ENCODE results near the gene CTXN1. TPM values are rescaled to one million over a fixed set of nuclear protein-coding genes. Genes with fewer than 3 reads are reported as not detected.

Gene CTXN1
- total RNA-seq, 2 donors from 2014 or later = 0.78 TPM; not detected in 1

- no peaks in the 10 kb centered on the region for H3K9me3 Mint-ChIP-seq
- DNase-seq (ENCODE audit: low spot score in 2 of 2) (no peak), ATAC-seq (no peak)
- H3K27ac Mint-ChIP-seq = no peak overlapping the region
- H3K36me3 Mint-ChIP-seq = peaks cover 0 to 5% of the 10 kb centered on the region in 2 donors
Observed at GRCh38 chr19:7912697-7913564, 13.0 kb downstream of the CTXN1 start.

DNA sequence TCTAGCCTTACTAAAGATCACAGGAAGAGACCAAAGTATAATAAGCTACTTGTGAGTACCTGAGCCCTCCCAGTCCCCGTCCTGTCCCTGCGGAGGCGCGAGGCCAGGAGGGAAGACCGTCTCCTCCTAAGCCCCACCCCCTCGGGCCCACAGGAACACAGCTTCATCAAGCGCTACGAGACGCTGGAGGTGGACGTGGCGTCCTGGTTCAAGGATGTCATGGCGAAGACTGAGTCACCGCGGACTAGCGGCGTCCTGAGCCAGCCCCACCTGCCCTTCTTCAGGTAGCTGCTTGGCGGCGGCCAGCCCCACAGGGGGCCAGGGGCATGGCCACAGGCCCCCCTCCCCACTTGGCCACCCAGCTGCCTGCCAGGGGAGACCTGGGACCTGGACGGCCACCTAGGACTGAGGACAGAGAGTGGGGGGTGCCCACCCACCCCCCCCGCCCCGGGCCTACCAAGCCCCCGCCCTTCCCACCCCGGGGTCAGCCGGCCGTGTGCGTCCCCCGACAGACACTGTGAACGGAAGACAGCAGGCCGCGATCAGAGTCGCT is 13.7 kb downstream of the CTXN1 start:
- DNase-seq (ENCODE audit: low spot score in 2 of 2) (no peak), ATAC-seq (no peak)
- no peak overlapping the region for H3K27ac Mint-ChIP-seq
- H3K9me3 Mint-ChIP-seq = no peaks in the 10 kb centered on the region
- peaks cover 0 to 5% of the 10 kb centered on the region in 2 donors for H3K36me3 Mint-ChIP-seq

- peak overlapping the region in 1 of 2 donors; percentile 72 for H3K27ac Mint-ChIP-seq
- ATAC-seq (no peak), DNase-seq (ENCODE audit: low spot score in 2 of 2) (no peak)
- peaks cover 0 to 5% of the 10 kb centered on the region in 2 donors for H3K36me3 Mint-ChIP-seq
- H3K9me3 Mint-ChIP-seq = no peaks in the 10 kb centered on the region
Observed at GRCh38 chr19:7911508-7912143, 14.3 kb downstream of the CTXN1 start.

- ATAC-seq (no peak), DNase-seq (ENCODE audit: low spot score in 2 of 2) (no peak)
- H3K9me3 Mint-ChIP-seq = no peaks in the 10 kb centered on the region
- H3K36me3 Mint-ChIP-seq = peaks cover 0 to 5% of the 10 kb centered on the region in 2 donors
- H3K27ac Mint-ChIP-seq = no peak overlapping the region
Observed at GRCh38 chr19:7910321-7911161, 15.4 kb downstream of the CTXN1 start.

DNA sequence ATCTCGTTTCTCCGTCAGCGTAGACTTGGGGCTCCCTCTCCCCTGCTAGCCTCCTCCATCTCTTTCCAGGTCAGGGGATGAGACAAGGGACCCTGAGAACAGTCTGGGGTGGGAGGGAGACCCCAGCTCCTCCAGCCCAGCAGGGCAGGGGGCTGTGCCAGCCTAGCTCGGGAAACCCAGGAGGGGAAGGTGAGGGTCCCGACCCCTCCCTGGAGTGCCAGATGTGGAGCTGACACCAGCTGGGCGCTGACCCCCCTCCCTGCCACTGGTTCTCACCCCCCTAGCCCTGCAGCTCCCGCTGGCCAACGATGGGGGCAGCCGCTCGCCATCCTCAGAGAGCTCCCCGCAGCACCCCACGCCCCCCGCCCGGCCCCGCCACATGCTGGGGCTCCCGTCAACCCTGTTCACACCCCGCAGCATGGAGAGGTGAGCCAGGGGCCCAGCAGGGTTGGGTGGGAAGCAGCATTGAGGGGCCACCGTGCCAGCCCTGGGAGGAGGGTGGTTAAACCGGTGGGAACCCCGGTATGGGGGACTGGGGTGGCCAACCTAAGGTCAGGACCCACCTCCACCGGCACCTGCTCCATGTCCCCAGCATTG is 16.4 kb downstream of the CTXN1 start:
- Mint-ChIP-seq H3K36me3 (peaks cover 8 to 12% of the 10 kb centered on the region in 2 donors), H3K9me3 (no peaks in the 10 kb centered on the region), H3K27ac (no peak overlapping the region)
- ATAC-seq = no peak
- no peak for DNase-seq (ENCODE audit: low spot score in 2 of 2)

DNA sequence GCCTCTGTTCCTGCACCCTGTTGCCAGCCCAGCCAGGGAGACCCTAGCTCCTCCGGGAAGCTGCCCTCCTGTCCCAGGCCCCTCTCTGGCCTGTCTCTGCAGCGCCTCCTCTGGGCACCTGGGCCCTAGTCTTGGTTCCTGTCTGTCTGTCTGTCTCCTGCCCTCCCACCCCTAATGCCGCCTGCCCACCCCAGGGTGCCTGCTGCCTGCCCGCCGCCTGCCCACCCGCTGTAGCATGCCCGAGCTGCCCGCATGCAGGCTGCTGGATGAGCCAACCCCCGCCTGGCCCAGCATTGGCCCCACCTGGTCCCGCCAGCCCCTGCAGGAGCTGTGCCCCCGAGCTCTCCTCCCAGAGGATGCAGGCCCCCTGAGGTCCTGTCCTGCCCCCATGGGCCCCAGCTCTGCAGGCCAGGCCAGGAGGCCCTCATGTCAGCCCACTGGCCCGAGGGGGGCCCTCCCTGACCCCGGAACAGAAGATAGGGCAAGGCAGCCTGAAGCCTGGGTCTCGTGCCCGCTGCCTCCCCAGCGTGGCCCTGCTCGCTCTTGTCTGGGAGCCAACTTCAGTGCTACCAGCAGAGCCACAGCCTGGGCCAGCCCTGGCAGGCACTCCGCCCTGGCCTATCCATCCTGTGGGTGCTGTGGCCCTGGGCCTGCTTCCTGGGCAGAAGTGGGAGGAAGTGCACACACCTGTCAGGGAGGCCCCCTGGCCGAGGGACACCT is 17.0 kb downstream of the CTXN1 start:
- H3K27ac Mint-ChIP-seq = no peak overlapping the region
- DNase-seq (ENCODE audit: low spot score in 2 of 2) (peak in 1 of 2 donors; percentile 56), ATAC-seq (no peak)
- H3K9me3 Mint-ChIP-seq = no peaks in the 10 kb centered on the region
- peaks cover 10 to 15% of the 10 kb centered on the region in 2 donors for H3K36me3 Mint-ChIP-seq

- Mint-ChIP-seq H3K9me3 (no peaks in the 10 kb centered on the region), H3K27ac (no peak overlapping the region), H3K36me3 (peaks cover 10 to 15% of the 10 kb centered on the region in 2 donors)
- ATAC-seq (no peak), DNase-seq (ENCODE audit: low spot score in 2 of 2) (peak in 1 of 2 donors; percentile 54)
Observed at GRCh38 chr19:7908078-7908699, 17.7 kb downstream of the CTXN1 start.

DNA sequence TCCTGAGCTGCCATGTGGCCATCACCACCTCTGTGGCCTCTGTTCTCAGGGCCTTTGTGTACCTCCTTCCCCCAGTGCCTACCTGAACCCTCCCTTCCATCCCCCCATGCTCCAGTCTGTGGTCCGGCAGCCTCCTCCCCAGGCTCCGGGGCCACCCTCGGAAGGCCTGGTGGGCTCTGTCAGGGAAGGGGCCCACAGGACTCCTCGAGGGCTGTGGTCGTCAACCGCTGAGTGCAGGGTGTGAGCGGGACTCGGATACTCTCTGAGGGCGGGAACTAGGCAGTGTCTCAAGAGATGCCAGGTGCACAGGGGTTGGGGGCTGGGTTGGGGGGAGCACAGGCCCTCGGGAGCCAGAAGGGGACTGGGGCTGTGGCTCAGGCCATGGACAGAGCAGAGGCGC is 18.4 kb downstream of the CTXN1 start:
- no peak overlapping the region for H3K27ac Mint-ChIP-seq
- peaks cover 10% of the 10 kb centered on the region in 2 donors for H3K36me3 Mint-ChIP-seq
- no peak for DNase-seq (ENCODE audit: low spot score in 2 of 2)
- no peaks in the 10 kb centered on the region for H3K9me3 Mint-ChIP-seq
- no peak for ATAC-seq

- peaks cover 10% of the 10 kb centered on the region in 2 donors for H3K36me3 Mint-ChIP-seq
- no peaks in the 10 kb centered on the region for H3K9me3 Mint-ChIP-seq
- H3K27ac Mint-ChIP-seq = peak overlapping the region in 1 of 2 donors; percentile 60
- no peak for DNase-seq (ENCODE audit: low spot score in 2 of 2)
- no peak for ATAC-seq
Observed at GRCh38 chr19:7907122-7907521, 18.8 kb downstream of the CTXN1 start.

DNA sequence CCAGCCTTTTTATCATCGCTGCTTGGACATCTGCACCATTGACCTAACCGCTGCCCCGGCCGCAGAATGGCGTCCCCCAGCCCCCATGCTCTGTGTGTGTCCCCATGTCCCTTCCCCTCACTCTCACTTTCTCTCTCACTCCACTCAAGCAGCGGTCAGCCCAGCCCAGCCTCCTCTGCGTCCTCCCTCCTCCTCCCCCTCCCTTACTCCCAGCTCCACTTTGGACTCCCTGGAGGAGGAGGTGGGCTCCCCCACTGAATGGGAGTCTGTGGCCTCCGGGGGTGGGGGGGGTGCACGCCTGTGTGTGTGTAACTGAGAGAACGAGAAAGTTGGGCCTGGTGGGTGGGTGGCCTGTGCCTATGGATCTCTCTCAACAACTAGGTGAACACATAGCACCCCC is 20.1 kb downstream of the CTXN1 start:
- ATAC-seq (no peak), DNase-seq (ENCODE audit: low spot score in 2 of 2) (no peak)
- H3K9me3 Mint-ChIP-seq = no peaks in the 10 kb centered on the region
- peaks cover 10% of the 10 kb centered on the region in 2 donors for H3K36me3 Mint-ChIP-seq
- peak overlapping the region; percentile 50 to 96 for H3K27ac Mint-ChIP-seq

DNA sequence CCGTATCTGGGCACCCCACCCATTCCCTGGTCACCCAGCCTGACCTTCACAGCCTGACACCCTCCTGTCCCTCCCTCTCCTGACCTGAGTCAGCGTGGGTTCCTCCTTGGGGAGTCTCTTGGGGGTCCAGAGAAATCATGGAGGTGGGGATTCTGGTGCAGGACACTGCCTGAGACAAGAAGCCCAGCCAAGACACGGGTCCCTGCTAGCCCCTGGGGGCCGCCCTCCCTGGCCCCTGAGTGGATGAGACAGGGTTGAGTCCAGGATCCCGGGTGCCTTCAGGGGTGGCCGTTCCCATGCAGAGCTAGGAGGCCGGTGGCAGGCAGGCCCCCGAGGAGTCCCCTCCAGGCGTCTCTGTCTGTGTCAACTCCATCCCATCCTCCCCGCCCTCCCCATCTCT is 20.7 kb downstream of the CTXN1 start:
- H3K36me3 Mint-ChIP-seq = peaks cover 10% of the 10 kb centered on the region in 2 donors
- no peaks in the 10 kb centered on the region for H3K9me3 Mint-ChIP-seq
- H3K27ac Mint-ChIP-seq = peak overlapping the region; percentile 95 to 96
- DNase-seq (ENCODE audit: low spot score in 2 of 2) (peak in 1 of 2 donors; percentile 60), ATAC-seq (no peak)

GRCh38 chr19:7904074-7905020 is 21.6 kb downstream of the CTXN1 start:
- H3K27ac Mint-ChIP-seq = peak overlapping the region; percentile 95 to 96
- peak; percentile 62 for ATAC-seq
- peak in 1 of 2 donors; percentile 66 for DNase-seq (ENCODE audit: low spot score in 2 of 2)
- no peaks in the 10 kb centered on the region for H3K9me3 Mint-ChIP-seq
- H3K36me3 Mint-ChIP-seq = peaks cover 10% of the 10 kb centered on the region in 2 donors

DNA sequence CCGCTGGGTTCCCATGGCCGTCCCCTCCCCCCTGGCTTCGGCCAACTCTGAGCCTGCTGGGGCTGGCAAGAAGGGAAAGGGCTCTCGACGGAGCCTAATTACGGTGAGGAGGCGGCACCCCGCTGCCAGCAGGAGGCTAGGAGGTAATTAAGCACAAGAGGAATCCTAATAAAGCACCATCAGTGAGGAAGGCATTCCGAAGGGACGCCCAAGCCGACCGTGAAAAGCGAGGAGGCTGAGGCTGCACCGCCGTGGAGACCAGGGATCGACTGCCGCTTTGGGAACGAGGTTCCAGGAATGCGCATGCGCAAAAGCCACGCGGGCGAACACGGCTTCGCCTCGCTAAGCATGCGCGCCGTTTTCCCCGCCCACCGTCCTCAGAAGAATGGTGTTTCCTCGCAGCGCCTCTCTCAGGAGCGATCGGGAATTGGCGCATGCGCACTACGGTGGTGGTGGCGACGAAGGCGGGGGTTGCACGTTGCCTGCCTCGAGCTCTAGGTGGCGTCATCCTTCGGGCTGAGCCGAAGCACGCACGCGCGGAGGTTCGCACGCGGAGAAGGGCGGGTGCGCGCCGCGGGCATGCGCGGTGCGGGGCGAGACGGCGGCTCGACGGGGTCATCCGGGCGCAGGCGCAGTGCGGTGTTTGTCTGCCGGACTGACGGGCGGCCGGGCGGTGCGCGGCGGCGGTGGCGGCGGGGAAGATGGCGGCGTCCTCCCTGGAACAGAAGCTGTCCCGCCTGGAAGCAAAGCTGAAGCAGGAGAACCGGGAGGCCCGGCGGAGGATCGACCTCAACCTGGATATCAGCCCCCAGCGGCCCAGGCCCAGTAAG is 22.5 kb downstream of the CTXN1 start, which contains the start of gene MAP2K7:
TSS of gene MAP2K7 (plus strand) at position 634 of the 830 bp plus-strand sequence. CDS start at position 702, 68 bp downstream.
- H3K27ac Mint-ChIP-seq = peak within 1 kb of the TSS; percentile 96 to 97
- no peaks in the 10 kb centered on the region for H3K9me3 Mint-ChIP-seq
- ATAC-seq (peak; percentile 80 to 86), DNase-seq (ENCODE audit: low spot score in 2 of 2) (peak; percentile 100)
- peaks cover 10% of the 10 kb centered on the region in 2 donors for H3K36me3 Mint-ChIP-seq
